DOHH2 (cell line): ENCODE measurements around the gene DOCK1.

Experiments
- H3F3A ChIP-seq: fragments of 200-600 bp; sonication (generic), shearing (Covaris generic); 2 replicates; pipeline ENCODE4 v1.6.0; 2016; ENCODE audit warnings: antibody characterized with exemption, mild to moderate bottlenecking; ENCODE audit not compliant: control insufficient read depth, insufficient read depth
- H3K27ac ChIP-seq: fragments of 200-600 bp; sonication (generic); 2 replicates; pipeline ENCODE4 v1.5.1; 2014; ENCODE audit warnings: low read depth, mild to moderate bottlenecking, low read length, moderate library complexity
- H3K27me3 ChIP-seq: fragments of 200-600 bp; sonication (generic); 2 replicates; pipeline ENCODE4 v1.6.1; 2014; ENCODE audit warnings: mild to moderate bottlenecking, low read length, mixed read lengths; ENCODE audit not compliant: control insufficient read depth
- H3K36me3 ChIP-seq: fragments of 200-600 bp; sonication (generic); 2 replicates; pipeline ENCODE4 v1.6.1; 2014; ENCODE audit warnings: mild to moderate bottlenecking, low read length, moderate library complexity, mixed read lengths; ENCODE audit not compliant: control insufficient read depth
- H3K4me1 ChIP-seq: fragments of 200-600 bp; sonication (generic); 2 replicates; pipeline ENCODE4 v1.6.1; 2014; ENCODE audit warnings: mild to moderate bottlenecking, low read length, mixed read lengths; ENCODE audit not compliant: control insufficient read depth
- H3K4me2 ChIP-seq: fragments of 200-600 bp; sonication (generic); 2 replicates; pipeline ENCODE4 v1.6.0; 2014; ENCODE audit warnings: mild to moderate bottlenecking, low read length, moderate library complexity
- H3K4me3 ChIP-seq: fragments of 200-600 bp; sonication (generic); 2 replicates; pipeline ENCODE4 v1.5.1; 2014; ENCODE audit warnings: mild to moderate bottlenecking, low read length, mixed read lengths
- H3K79me2 ChIP-seq: fragments of 200-600 bp; sonication (generic); 2 replicates; pipeline ENCODE4 v1.6.1; 2014; ENCODE audit warnings: mild to moderate bottlenecking, low read length, mixed read lengths; ENCODE audit not compliant: control insufficient read depth
- H3K9me2 ChIP-seq: fragments of 200-600 bp; sonication (generic); replicated peaks from 2 replicates; pipeline ENCODE4 v1.6.1; 2014; ENCODE audit warnings: mild to moderate bottlenecking, low read length, mixed read lengths; ENCODE audit not compliant: control insufficient read depth
- H3K9me3 ChIP-seq: fragments of 200-600 bp; sonication (generic); 2 replicates; pipeline ENCODE4 v1.6.1; 2014; ENCODE audit warnings: antibody characterized with exemption, low read length, mixed read lengths; ENCODE audit not compliant: control insufficient read depth, insufficient read depth
- H4K20me1 ChIP-seq: fragments of 200-600 bp; sonication (generic); 2 replicates; pipeline ENCODE4 v1.6.0; 2014; ENCODE audit warnings: low read depth, mild to moderate bottlenecking, antibody characterized with exemption, low read length, moderate library complexity; ENCODE audit not compliant: control insufficient read depth, insufficient read depth
- EZH2phosphoT487 ChIP-seq: fragments of 200-600 bp; sonication (generic); IDR thresholded peaks from 2 replicates; pipeline ENCODE4 v1.6.1; 2017; ENCODE audit warnings: borderline replicate concordance, mild to moderate bottlenecking, antibody characterized with exemption, low read length, moderate library complexity, mixed read lengths
- TF ChIP-seq, protein P1 (sequence below): fragments of 200-600 bp; sonication (generic); IDR thresholded peaks from one replicate; pipeline ENCODE4 v1.5.1; 2014; ENCODE audit warnings: antibody characterized with exemption, mild to moderate bottlenecking, low read depth, low read length; ENCODE audit not compliant: poor library complexity, severe bottlenecking

The DOCK1 gene

DNA sequence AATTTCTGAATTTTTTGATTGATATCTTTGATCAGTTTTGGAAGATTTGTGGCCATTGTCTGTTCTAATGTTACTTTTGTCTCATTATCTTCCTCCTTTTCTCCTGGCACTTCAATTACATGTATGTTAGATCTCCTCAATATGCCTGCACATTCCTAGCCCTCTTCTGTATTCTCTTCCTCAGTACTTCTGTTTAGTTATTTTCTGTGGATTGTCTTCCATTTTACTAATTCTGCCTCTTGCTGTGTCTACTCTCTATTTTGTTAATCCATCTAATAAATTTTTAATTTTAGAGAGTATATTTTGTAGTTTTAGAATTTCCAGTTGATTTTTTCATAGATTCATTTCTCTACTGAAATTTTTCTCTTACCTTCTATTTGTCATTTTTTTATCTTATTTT is 154.1 kb downstream of the DOCK1 start:
- Histone ChIP-seq H3K9me2 (no peaks in the 10 kb centered on the region), H3K4me2 (no peak overlapping the region), H3F3A (no peaks in the 10 kb centered on the region), H4K20me1 (no peaks in the 10 kb centered on the region), H3K36me3 (no peaks in the 10 kb centered on the region), H3K4me1 (no peaks in the 10 kb centered on the region), H3K27me3 (no peaks in the 10 kb centered on the region), H3K4me3 (no peak overlapping the region), H3K27ac (no peak overlapping the region), H3K79me2 (no peaks in the 10 kb centered on the region), H3K9me3 (peaks cover 4% of the 10 kb centered on the region; the same call in 1 of the 2 replicates)
- no peak for TF ChIP-seq EZH2phosphoT487
- TF ChIP-seq, protein P1, sequence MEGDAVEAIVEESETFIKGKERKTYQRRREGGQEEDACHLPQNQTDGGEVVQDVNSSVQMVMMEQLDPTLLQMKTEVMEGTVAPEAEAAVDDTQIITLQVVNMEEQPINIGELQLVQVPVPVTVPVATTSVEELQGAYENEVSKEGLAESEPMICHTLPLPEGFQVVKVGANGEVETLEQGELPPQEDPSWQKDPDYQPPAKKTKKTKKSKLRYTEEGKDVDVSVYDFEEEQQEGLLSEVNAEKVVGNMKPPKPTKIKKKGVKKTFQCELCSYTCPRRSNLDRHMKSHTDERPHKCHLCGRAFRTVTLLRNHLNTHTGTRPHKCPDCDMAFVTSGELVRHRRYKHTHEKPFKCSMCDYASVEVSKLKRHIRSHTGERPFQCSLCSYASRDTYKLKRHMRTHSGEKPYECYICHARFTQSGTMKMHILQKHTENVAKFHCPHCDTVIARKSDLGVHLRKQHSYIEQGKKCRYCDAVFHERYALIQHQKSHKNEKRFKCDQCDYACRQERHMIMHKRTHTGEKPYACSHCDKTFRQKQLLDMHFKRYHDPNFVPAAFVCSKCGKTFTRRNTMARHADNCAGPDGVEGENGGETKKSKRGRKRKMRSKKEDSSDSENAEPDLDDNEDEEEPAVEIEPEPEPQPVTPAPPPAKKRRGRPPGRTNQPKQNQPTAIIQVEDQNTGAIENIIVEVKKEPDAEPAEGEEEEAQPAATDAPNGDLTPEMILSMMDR, result no peak

DNA sequence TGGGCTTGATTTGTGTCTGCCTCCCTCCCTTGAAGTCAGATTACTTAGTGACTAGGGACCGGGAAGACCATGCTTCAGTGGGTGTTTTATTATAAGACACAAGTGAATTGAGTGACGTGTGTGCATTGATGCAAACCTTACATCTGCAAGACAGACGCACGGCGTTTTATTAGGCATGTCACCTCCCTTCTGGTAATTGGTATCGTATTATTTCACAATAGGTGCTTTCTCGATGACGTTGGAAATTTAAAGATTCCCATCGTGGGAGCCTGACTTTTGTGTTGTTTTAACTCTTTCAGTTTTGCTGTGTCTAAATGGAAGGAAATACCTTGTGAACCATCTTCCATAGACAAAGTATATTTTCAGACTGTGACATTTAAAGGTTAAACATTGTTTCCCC is 158.5 kb downstream of the DOCK1 start:
- Histone ChIP-seq H3K79me2 (no peaks in the 10 kb centered on the region), H3K4me2 (no peak overlapping the region), H3K9me2 (no peaks in the 10 kb centered on the region), H3K4me3 (no peak overlapping the region), H3K36me3 (no peaks in the 10 kb centered on the region), H3K27me3 (no peaks in the 10 kb centered on the region), H3K9me3 (peaks cover 4% of the 10 kb centered on the region; the same call in 1 of the 2 replicates), H3K27ac (no peak overlapping the region), H4K20me1 (no peaks in the 10 kb centered on the region), H3F3A (no peaks in the 10 kb centered on the region), H3K4me1 (no peaks in the 10 kb centered on the region)
- TF ChIP-seq, protein P1, result no peak
- TF ChIP-seq EZH2phosphoT487, result no peak

DNA sequence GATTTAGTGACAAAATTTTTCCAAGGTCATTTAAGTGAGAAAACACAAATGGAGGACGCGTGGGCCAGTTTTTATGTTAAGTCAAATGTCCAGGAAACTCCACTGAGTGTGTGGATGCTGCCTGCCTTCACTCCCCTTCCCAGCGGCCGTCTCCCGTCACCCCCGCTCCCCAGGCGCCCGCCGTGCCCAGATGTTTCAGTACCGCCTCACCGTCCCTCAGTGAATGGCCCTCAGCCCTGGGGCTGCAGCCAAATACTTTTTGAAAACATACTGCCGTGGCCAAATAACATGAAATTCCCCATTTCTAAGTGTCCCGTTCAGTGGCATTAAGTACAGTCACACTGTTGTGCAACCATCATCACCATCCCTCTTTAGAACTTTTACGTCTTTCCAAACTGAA is 159.2 kb downstream of the DOCK1 start:
- Histone ChIP-seq H3K9me3 (peaks cover 4% of the 10 kb centered on the region; the same call in 1 of the 2 replicates), H3K4me2 (no peak overlapping the region), H3K9me2 (no peaks in the 10 kb centered on the region), H3K27ac (no peak overlapping the region), H3K36me3 (no peaks in the 10 kb centered on the region), H3K27me3 (no peaks in the 10 kb centered on the region), H3K4me1 (no peaks in the 10 kb centered on the region), H4K20me1 (no peaks in the 10 kb centered on the region), H3F3A (no peaks in the 10 kb centered on the region), H3K4me3 (no peak overlapping the region), H3K79me2 (no peaks in the 10 kb centered on the region)
- TF ChIP-seq EZH2phosphoT487, result no peak
- TF ChIP-seq, protein P1, result no peak
